ENCODE measurements around the gene PPP1R14C. TPM values are rescaled to one million over a fixed set of nuclear protein-coding genes. Genes with fewer than 3 reads are reported as not detected.
"Not testable (repeated sequence)": the region's sequence is repeated elsewhere in the genome, so short reads cannot be mapped to it uniquely, and the experiment has no call there.

Gene PPP1R14C
- total RNA-seq, 2 experiments from 2014 or later, result not detected

DNA sequence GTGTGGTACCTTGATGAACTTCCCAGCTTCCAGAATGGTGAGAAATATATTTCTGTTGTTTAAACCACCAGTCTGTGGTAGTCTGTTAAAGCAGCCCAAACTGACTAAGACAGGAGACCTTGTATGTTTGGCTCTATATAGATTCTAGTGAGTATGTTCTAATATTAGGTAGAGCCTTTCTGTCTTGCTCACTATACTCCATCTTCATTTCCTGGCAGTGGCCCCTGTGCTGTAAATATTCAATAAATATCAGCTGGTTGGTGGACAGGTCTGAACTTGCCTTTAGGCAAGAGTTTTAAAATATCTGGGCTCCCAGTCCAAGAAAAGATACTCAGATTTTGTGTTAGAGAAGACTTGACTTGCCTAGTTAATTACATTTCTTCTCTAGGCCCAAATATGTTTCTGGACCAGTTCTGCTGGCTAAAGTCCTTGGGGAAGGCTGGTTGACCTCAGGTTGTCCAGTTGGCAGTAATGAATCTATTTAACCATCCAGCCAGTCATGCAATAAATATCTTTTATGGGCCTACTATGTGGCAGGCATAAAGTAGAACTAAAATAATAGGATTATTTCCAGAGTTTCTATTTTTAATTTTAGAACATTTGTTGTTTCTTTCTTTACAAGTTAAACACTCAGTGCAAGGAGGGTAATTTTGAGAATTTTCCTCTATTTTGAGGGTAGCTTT is 22.3 kb downstream of the PPP1R14C start:
- Mint-ChIP-seq H3K4me1 (no peaks in the 10 kb centered on the region), H3K9me3 (no peaks in the 10 kb centered on the region), H3K27ac (no peak overlapping the region), H3K27me3 (no peaks in the 10 kb centered on the region), H3K36me3 (no peaks in the 10 kb centered on the region), H3K4me3 (no peak overlapping the region)
- DNase-seq, result no peak
- POLR2A ChIA-PET, result no interaction called here
- ATAC-seq (ENCODE audit: low read depth), result no peak

DNA sequence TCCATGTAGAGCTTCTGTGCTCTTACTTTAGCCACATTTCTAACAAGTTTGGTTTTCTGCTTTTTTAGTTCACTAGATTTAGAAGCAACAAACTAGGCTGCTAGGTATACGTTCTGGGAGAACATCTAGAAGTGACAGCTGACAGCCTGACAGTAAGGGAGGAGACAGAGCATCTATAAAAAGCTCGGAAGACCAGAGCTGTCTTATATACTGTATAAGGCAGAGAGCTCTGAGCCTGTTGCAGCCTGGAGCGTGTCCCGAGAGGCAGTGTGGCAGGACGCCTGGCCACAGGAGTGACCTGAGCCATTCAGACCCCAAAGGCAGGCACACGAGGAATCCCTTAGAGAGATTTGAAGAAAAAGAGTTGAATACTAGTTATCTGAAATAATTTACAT is 24.6 kb downstream of the PPP1R14C start:
- H3K27me3 Mint-ChIP-seq, result peaks cover 7% of the 10 kb centered on the region
- no peaks in the 10 kb centered on the region for H3K9me3 Mint-ChIP-seq
- no peak overlapping the region for H3K4me3 Mint-ChIP-seq
- POLR2A ChIA-PET, result no interaction called here
- no peak overlapping the region for H3K27ac Mint-ChIP-seq
- no peaks in the 10 kb centered on the region for H3K4me1 Mint-ChIP-seq
- DNase-seq (no peak), ATAC-seq (ENCODE audit: low read depth) (no peak)
- H3K36me3 Mint-ChIP-seq, result no peaks in the 10 kb centered on the region

DNA sequence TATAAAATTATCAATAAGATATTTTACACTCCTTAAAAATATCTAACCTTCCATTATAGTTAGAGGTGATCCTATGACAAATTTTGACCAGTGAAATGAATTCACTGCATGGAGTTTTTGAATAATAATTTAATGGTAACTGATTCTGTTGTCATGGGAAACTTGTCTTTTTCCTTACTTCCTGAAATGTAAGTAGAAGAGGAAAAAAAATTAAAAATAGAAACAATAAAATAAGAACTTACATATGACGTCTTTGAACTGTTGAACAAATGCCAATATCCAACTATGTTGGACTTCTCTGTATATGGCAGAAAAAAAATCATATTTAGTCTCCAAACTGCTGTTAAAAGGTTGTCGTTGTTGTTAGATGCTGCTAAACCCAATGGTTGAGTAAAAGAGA is 26.3 kb downstream of the PPP1R14C start:
- DNase-seq, result no peak
- POLR2A ChIA-PET, result no interaction called here
- ATAC-seq (ENCODE audit: low read depth), result no peak
- Mint-ChIP-seq H3K36me3 (no peaks in the 10 kb centered on the region), H3K4me1 (no peaks in the 10 kb centered on the region), H3K9me3 (no peaks in the 10 kb centered on the region), H3K27ac (no peak overlapping the region), H3K27me3 (peaks cover 13% of the 10 kb centered on the region), H3K4me3 (no peak overlapping the region)

DNA sequence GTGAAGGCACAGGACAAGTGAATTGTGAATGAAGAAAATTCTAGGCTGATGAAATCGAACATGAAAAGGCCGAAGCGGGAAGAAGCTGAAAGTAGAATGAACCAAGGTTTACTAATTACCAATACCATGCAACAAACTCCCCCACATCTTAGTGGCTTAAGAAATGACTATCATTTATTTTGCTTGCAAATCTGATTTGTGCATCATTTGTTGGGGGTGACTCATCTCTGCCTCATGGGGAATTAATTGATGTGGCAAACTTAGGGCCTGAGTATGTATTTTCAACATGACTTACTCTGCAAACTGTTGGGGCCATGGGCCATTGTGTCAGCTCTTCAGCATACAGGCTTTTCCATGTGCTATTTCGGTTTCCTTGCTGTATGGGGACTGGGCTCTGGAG is 26.8 kb downstream of the PPP1R14C start:
- DNase-seq (no peak), ATAC-seq (ENCODE audit: low read depth) (no peak)
- POLR2A ChIA-PET, result no interaction called here
- no peaks in the 10 kb centered on the region for H3K9me3 Mint-ChIP-seq
- H3K36me3 Mint-ChIP-seq, result no peaks in the 10 kb centered on the region
- H3K27me3 Mint-ChIP-seq, result peaks cover 13% of the 10 kb centered on the region
- H3K4me1 Mint-ChIP-seq, result no peaks in the 10 kb centered on the region
- H3K4me3 Mint-ChIP-seq, result no peak overlapping the region
- H3K27ac Mint-ChIP-seq, result no peak overlapping the region

DNA sequence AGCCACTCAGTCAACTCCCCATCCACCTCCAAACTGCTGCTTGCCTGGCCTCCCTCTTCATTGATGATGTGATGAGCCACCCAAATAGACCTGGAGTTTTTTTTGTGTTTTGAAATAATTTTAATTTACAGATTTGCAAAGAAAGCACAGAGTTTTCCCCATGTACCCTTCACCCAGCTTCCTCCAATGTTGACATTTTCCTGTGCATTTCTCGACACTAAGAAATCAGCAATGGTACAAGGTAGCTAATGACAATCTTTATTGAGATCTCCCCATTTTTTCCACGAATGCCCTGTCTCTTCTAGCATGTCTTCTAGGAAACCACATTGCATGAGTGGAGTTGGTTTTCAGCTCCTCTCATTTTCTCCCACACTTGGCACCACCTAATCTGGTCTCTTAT is 30.1 kb downstream of the PPP1R14C start:
- POLR2A ChIA-PET, result no interaction called here
- H3K9me3 Mint-ChIP-seq, result no peaks in the 10 kb centered on the region
- no peak for ATAC-seq (ENCODE audit: low read depth)
- peaks cover 13% of the 10 kb centered on the region for H3K27me3 Mint-ChIP-seq
- no peak overlapping the region for H3K4me3 Mint-ChIP-seq
- H3K27ac Mint-ChIP-seq, result no peak overlapping the region
- no peak for DNase-seq
- H3K4me1 Mint-ChIP-seq, result no peaks in the 10 kb centered on the region
- H3K36me3 Mint-ChIP-seq, result no peaks in the 10 kb centered on the region

DNA sequence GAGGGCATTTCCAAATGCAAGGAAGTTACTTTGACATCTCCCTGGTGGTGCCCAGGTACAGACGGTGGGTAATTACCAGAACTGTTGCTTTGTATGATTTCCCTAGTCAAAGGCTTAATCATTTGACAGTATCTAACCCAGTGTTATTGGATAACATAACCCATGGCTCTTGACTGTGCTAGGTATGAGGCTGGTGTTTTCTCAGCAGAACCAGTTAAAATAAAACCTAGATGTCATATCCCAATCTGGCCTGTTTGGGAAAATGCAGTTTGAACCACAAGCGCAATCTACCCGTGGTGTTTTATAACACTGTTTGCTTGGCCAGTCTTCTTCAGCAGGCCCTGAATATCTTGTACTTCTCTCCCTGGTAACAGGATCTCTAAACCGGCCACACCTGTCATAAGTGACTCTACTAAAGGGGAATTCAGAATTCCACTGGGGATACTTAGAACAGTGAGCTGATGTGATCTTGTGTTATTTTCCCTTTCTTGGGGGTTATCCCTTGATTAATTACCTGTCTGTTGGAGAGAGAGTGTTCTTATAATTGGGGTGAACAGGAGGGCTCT is 32.8 kb downstream of the PPP1R14C start:
- Mint-ChIP-seq H3K27me3 (peaks cover 11% of the 10 kb centered on the region), H3K36me3 (no peaks in the 10 kb centered on the region), H3K4me3 (no peak overlapping the region), H3K9me3 (no peaks in the 10 kb centered on the region), H3K4me1 (peaks cover 4% of the 10 kb centered on the region), H3K27ac (no peak overlapping the region)
- POLR2A ChIA-PET, result no interaction called here
- ATAC-seq (ENCODE audit: low read depth) (no peak), DNase-seq (no peak)

DNA sequence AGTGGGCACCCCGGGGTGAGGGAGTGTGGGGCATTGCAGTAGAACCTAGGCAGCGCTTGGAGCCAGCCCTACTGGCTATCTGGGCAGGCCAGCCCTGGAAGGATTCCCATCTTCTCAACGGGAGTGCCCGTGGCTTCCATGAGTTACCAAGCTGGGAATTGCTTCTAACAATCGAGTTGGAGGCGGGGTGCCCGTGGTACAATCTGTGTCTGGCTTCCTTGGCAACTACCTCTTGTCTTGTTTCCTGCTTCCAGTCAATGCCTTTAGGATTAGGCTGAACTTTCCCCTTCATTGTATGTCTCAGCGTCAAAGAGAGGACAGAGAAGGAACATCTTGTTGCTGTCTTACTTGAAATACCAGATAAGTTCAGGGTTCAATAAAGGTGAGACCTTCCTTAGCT is 33.3 kb downstream of the PPP1R14C start:
- H3K4me1 Mint-ChIP-seq, result peaks cover 5% of the 10 kb centered on the region
- H3K36me3 Mint-ChIP-seq, result no peaks in the 10 kb centered on the region
- H3K27me3 Mint-ChIP-seq, result peaks cover 11% of the 10 kb centered on the region
- H3K9me3 Mint-ChIP-seq, result no peaks in the 10 kb centered on the region
- no peak overlapping the region for H3K4me3 Mint-ChIP-seq
- no peak overlapping the region for H3K27ac Mint-ChIP-seq
- ATAC-seq (ENCODE audit: low read depth) (no peak), DNase-seq (no peak)
- POLR2A ChIA-PET, result no interaction called here

DNA sequence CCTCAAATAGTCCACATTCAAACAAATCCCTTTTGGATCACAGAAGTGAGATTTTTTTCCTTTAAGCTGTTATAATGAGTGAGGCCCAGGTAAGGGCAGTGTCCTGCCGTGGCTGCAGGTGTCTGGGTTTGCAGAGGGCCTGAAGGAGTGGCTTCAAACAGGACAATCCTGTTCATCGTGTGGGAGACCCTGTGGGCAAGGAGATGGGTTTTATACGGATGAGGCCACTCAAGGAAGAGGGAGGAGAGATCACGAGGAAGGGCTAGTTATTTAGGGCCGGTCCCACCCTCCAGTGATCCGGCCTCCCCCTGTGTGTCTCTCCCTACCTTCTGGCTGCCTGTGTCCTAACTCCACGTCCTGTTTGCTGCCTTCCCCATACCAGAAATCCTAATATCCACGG is 33.8 kb downstream of the PPP1R14C start:
- POLR2A ChIA-PET, result no interaction called here

DNA sequence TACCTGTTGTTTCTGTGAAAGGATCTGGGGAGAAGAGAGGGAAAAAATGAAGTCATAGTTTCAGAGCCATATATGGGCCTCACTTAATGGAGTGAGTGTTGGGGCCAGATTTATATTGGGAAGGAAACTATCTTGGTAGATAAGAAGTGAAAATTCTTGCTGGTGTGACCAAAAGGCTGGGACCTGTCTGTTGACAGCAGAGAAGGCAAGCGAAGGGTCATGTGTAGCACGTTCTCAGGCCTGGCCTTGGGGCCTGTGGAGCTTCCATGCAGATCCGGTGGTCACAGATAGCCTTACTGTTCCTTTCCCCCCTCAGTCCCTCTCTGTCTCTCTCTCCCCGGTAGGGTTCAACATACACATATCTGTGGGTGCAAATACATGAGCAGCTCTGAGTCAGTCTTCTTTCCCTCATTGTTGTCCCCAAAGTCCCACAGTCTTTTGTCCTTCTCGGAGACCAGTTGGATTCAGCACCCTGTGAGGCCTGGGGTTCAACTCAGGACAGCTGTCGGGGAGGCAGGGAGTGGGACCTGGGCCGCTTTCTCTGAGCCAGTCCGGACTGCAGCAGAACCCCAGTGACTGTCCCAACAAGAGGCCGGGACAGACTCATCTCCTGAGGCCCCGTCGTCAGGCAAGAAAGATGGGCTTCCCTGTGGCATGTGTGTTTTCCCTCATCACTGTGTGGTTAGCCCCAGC is 34.6 kb downstream of the PPP1R14C start:
- H3K4me1 Mint-ChIP-seq, result peaks cover 5% of the 10 kb centered on the region
- no peaks in the 10 kb centered on the region for H3K9me3 Mint-ChIP-seq
- H3K27ac Mint-ChIP-seq, result no peak overlapping the region
- ATAC-seq (ENCODE audit: low read depth) (no peak), DNase-seq (no peak)
- H3K36me3 Mint-ChIP-seq, result no peaks in the 10 kb centered on the region
- H3K4me3 Mint-ChIP-seq, result no peak overlapping the region
- H3K27me3 Mint-ChIP-seq, result peaks cover 12% of the 10 kb centered on the region
- POLR2A ChIA-PET, result no interaction called here

More for the DNA sequence above, 33.8 kb downstream of the PPP1R14C start:
- H3K4me3 Mint-ChIP-seq, result no peak overlapping the region
- DNase-seq, result no peak
- peaks cover 14% of the 10 kb centered on the region for H3K27me3 Mint-ChIP-seq
- no peak for ATAC-seq (ENCODE audit: low read depth)
- H3K36me3 Mint-ChIP-seq, result no peaks in the 10 kb centered on the region
- no peaks in the 10 kb centered on the region for H3K9me3 Mint-ChIP-seq
- H3K4me1 Mint-ChIP-seq, result peaks cover 5% of the 10 kb centered on the region
- H3K27ac Mint-ChIP-seq, result no peak overlapping the region

DNA sequence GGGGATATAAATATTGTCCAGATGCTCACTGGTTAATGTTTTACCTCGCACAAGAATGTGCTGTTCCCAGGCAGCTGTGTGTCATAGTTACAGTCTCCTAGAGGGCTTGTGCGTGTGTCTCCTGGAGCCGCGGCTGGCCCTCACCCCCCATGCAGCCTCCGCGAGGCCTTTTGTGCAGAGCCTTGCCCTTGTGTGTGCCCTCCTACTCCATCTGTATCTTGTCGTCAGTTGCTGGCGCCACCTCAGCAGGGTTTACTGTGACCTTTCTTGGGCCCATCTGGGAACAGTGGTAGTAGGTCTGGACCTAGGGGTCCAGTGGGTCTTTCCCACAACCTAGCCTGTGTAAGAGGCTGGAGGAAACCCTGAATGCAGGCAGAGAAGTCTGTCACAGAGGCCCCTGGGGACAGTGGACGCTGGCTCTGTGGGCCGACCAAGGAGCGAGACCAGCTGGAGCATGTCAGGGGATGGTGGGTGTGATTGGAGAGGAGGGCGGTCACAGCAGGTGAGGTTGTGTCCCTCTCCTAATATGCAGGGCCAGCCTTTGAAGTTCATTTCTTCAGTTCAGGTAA is 35.2 kb downstream of the PPP1R14C start:
- DNase-seq, result no peak
- ATAC-seq (ENCODE audit: low read depth), result no peak
- Mint-ChIP-seq H3K4me3 (no peak overlapping the region), H3K4me1 (peaks cover 5% of the 10 kb centered on the region), H3K36me3 (no peaks in the 10 kb centered on the region), H3K27ac (no peak overlapping the region), H3K9me3 (no peaks in the 10 kb centered on the region), H3K27me3 (peaks cover 12% of the 10 kb centered on the region)
- POLR2A ChIA-PET, result no interaction called here

DNA sequence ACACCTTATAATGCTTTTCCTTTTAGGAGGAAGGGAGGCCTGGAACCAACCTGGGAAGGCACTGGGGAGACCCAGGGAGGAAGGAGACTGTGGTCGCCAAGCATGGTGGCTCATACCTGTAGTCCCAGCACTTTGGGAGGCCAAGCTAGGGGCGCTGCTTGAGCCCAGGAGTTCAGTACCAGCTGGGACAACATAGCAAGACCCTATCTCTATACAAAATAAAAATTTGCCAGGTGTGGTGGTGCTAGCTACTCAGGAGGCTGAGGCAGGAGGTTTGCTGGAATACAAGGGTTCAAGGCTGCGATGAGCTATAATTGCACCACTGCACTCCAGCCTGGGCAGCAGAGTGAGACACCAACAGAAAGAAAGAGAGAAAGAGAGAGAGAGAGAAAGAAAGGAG is 36.2 kb downstream of the PPP1R14C start:
- POLR2A ChIA-PET, result no interaction called here
- peaks cover 10% of the 10 kb centered on the region for H3K27me3 Mint-ChIP-seq

DNA sequence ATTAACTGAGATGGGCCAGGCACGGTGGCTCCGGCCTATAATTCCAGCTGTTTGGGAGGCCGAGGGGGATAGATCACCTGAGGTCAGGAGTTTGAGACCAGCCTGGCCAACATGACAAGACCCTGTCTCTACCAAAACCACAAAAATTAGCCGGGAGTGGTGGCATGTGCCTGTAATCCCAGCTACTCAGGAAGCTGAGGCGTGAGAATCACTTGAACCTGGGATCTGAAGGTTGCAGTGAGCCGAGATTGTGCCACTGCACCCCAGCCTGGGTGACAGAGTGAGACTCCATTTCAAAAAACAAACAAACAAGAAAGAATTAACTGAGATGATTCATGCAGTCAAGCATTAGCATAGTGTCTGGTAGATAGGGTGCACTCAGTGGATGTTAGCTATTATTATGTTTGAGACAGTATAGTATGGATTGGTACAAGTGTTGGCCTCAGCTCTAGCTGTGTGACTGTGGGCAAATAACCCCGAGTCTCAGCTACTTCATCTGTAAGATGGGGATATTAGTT is 37.1 kb downstream of the PPP1R14C start:
- DNase-seq, POLR2A ChIA-PET: not testable (repeated sequence)

More for the DNA sequence above, 36.2 kb downstream of the PPP1R14C start:
- DNase-seq (no peak), ATAC-seq (ENCODE audit: low read depth) (no peak)
- H3K27ac Mint-ChIP-seq, result no peak overlapping the region
- H3K4me1 Mint-ChIP-seq, result peaks cover 5% of the 10 kb centered on the region
- H3K36me3 Mint-ChIP-seq, result no peaks in the 10 kb centered on the region
- H3K4me3 Mint-ChIP-seq, result no peak overlapping the region
- no peaks in the 10 kb centered on the region for H3K9me3 Mint-ChIP-seq

DNA sequence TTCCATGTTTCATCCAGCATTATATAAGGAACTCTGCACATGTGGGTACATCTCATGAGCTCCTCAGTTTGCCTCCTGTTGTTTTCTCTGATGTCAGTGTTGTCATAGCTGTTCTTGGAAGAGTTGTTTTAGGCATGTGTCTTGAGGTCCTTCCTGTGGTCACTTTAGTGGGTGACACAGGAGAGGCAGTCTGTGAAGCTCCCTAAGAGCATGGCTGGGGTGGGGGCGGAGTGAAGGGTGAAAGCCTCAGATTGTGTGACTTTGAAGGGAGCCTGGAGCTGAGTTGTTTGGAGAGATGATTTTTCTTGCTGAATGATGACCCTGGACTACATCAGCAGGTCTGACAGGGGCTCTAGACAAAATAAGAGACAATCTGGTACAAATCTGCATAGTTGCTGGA is 37.7 kb downstream of the PPP1R14C start:
- Mint-ChIP-seq H3K27ac (no peak overlapping the region), H3K36me3 (no peaks in the 10 kb centered on the region), H3K4me1 (peaks cover 5% of the 10 kb centered on the region), H3K27me3 (peaks cover 12% of the 10 kb centered on the region), H3K9me3 (no peaks in the 10 kb centered on the region), H3K4me3 (no peak overlapping the region)
- POLR2A ChIA-PET, result no interaction called here
- DNase-seq (no peak), ATAC-seq (ENCODE audit: low read depth) (no peak)

More for the DNA sequence above, 37.1 kb downstream of the PPP1R14C start:
- H3K27me3 Mint-ChIP-seq, result peaks cover 12% of the 10 kb centered on the region
- ATAC-seq (ENCODE audit: low read depth); H3K27ac Mint-ChIP-seq; H3K36me3 Mint-ChIP-seq; H3K9me3 Mint-ChIP-seq; H3K4me3 Mint-ChIP-seq; H3K4me1 Mint-ChIP-seq: not testable (repeated sequence)
